GM12892 (cell line): ENCODE data around the gene IFNL2.

Experiments used
- DNase-seq: peaks from one replicate; pipeline ENCODE4 v3.0.0; 2011; ENCODE audit not compliant: insufficient read length
- FAIRE-seq: peaks from 2 replicates; lab custom pipeline; 2011; peaks lifted over from hg19 to GRCh38; lab: Jason Lieb, UNC
- POLR2A ChIP-seq: IDR thresholded peaks from 2 replicates; pipeline ENCODE4 v1.6.1; 2011; ENCODE audit warnings: low read depth, low read length, control low read depth
- POLR2AphosphoS5 ChIP-seq: IDR thresholded peaks from 2 replicates; pipeline ENCODE4 v1.6.1; 2011; ENCODE audit warnings: low read depth, low read length, control low read depth
- TAF1 ChIP-seq: IDR thresholded peaks from 2 replicates; pipeline ENCODE4 v1.6.1; 2011; ENCODE audit warnings: low read depth, mild to moderate bottlenecking, control low read depth, low read length, borderline replicate concordance

Gene IFNL2

DNA sequence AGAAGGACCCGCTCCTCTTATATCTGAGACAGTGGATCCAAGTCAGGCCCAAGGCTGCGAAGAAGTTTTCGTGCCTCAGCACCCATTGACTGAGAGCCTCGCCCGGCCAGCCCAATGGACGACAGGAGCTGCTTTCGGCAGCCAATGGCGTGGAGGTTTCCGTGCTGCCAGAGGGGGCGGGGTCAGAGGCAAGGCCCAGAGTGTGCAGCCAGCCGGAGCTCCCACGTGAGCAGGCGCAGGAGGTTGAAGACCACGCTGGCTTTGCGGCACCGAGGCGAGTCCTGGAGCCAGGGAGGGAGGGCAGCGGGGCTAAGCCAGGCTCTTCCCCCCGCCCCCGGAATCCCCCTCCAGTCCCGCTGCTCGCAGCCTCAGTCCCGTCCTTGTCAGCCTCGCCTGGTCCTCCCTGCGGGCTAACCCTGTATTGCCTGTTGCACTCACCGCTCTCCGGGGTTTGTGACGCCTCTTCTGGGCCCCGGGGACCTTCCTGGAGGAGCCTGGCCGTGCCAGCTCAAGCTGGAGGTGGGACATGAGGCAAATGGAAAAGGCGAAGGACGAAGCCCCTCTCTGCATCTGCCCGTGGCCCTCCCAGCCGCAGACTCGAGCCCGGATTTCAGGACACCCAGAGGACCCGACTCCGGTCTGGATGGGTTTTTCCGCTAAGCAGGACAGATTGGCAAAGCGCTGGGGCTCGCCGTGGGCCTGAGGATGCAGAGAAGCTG, 21.1 kb upstream of the IFNL2 start:
- no peak for FAIRE-seq
- no peak for DNase-seq
- no peak for TF ChIP-seq TAF1
- no peak for TF ChIP-seq POLR2AphosphoS5
- TF ChIP-seq POLR2A = no peak

DNA sequence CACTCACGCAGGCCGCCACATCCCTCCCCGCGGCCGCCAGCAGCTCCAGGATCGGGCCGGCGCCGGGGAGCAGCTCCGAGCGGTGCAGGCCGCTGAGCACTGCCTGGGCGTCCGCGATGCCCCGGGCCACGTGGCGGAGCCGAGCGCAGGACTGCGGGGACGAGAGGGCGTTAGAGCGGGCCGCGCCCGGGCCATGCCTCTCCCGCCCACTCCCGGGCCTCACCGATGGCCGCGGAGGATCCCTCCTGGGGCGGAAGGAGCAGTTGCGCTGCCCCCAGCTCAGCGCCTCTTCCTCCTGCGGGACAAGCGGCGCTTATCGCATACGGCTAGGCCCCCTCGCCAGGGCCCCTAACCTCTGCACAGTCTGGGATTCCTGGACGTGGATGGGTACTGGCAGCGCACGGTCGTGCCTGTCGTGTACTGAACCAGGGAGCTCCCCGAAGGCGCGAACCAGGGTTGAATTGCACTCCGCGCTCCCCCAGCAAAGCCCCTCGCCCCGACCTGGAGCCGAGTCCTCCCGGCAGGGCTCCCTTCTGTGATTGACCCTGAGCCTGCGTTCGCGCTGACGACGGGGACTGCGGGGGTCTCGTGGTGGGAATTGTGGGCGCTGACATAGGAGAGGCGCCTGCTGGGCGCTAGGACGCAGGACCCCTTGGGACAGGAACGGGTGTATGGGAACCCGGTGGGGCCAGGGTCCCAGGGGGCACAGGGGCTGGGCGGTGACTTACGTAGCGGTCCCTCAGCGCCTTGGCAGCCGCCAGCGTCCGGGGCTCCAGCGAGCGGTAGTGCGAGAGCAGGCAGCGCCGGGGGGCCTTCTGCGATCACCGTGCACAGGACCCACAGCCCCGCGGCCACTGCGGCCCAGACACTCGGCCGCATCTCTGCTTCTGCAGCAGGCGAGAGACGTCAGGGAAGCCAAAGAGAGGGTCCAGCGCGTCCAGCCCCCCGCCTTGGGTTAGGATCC, 20.2 kb upstream of the IFNL2 start:
- TF ChIP-seq TAF1 (no peak), POLR2A (no peak), POLR2AphosphoS5 (no peak)
- no peak for DNase-seq
- FAIRE-seq = no peak

DNA sequence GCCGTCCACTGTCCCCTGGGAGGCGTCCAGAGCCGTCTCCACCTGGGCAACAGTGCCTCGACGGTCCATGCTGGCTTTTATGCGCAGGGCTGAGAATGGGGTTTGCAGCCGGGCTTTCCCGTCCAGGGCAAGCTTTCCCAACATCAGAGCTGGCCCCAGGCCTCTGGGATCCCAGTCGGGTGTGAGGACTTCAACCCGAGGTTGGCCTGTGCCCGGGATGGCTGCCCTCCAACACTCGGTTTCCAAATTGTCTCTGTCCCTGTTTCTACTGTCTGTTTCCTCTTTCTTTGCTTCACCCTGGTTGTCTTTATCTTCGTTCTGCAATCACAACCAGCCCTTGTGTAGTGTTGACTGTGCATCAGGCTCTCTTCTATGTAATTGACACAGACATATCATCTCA, 19.4 kb upstream of the IFNL2 start, which contains the start of gene IFNL4:
IFNL4 (minus strand) TSS at position 51 of the 400 bp plus-strand sequence.
- FAIRE-seq = no peak
- no peak for DNase-seq
- no peak for TF ChIP-seq TAF1

DNA sequence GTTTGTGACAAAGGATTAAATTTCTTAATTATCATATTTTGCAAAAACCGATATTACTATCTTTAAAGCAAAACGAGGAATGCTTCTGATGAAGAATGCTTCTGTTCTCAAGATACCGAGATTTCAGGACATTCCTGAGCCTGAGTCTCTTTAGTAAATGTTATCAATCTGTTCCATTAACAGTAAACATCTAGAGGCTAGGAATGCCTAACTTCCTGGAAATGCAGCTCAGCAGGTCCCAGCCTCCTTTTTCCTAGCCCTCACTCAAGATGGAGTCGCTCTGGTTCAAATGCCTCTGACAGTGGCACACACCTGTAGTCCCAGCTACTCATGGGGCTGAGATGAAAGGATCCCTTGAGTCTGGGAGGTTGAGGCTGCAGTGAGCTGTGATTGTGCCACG, 17.1 kb upstream of the IFNL2 start:
- no peak for FAIRE-seq
- DNase-seq = no peak
- TF ChIP-seq POLR2A = no peak
- no peak for TF ChIP-seq POLR2AphosphoS5
- no peak for TF ChIP-seq TAF1

DNA sequence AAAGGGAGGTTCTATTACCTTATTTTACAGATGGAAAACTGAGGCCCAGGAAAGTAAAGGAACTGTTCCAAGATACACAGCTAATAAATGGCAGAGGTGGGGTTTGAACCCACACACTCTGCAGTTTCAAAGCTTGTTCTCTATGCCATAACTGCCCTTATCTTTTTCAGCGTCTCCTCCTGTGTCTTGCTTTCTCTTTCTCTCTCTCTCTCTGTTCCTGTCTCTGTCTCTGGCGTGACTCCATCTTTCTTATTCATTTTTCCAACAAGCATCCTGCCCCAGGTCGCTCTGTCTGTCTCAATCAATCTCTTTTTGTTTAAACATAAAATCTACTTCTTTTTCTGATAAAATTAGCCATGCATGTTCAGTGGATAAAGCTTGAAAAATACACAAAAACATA, 16.4 kb upstream of the IFNL2 start:
- DNase-seq (no peak), FAIRE-seq (no peak)
- TF ChIP-seq TAF1 = no peak

DNA sequence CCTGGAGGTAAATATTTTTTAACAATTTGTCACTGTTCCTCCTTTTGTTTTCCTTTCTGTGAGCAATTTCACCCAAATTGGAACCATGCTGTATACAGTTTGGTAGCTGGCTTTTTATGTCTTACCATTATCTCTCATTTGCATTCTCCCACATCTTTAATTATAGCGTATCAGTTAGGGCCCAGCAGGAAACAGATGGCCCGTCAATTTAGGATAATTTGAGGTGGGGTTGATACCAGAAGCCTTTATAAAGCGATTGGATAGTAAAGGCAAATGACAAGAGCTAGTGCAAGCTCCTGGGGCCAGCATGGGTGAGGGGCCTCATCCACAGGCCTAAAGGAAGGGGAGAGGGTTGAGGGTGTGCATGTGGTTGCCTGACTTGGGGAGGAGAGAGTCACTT, 15.7 kb upstream of the IFNL2 start:
- DNase-seq (no peak), FAIRE-seq (no peak)
- TF ChIP-seq POLR2AphosphoS5 (no peak), POLR2A (no peak), TAF1 (no peak)

DNA sequence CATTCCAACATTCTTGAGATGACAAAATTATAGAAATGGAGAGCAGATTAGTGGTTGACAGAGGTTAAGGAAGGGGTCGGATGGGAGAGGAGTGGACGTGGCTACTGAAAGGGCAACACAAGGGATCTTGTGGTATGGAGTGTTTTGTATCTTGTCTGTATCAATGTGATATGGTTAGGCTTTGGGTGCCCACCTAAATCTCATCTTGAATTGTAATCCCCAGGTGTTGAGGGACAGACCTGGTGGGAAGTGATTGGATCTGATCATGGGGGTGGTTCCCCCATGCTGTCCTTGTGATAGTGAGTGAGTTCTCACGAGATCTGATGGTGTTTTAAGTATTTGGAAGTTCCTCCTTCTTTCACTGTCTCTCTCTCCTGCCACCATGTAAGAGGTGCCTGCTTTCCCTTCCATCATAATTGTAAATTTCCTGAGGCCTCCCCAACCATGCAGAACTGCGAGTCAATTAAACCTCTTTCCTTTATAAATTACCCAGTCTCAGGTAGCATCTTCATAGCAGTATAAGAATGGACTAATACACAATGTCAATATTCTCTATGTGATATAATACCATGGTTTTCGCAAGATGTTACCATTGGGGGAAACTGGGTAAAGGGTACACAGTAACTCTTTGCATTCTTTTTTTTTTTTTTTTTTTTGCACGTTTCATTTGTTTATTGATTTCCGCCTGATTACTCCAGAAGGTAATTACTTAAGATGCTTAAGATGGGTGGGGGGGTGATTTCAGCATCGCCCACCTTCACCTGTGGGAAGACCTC, 14.6 kb upstream of the IFNL2 start:
- no peak for FAIRE-seq
- DNase-seq = no peak
- TF ChIP-seq TAF1 (no peak), POLR2AphosphoS5 (no peak), POLR2A (no peak)

DNA sequence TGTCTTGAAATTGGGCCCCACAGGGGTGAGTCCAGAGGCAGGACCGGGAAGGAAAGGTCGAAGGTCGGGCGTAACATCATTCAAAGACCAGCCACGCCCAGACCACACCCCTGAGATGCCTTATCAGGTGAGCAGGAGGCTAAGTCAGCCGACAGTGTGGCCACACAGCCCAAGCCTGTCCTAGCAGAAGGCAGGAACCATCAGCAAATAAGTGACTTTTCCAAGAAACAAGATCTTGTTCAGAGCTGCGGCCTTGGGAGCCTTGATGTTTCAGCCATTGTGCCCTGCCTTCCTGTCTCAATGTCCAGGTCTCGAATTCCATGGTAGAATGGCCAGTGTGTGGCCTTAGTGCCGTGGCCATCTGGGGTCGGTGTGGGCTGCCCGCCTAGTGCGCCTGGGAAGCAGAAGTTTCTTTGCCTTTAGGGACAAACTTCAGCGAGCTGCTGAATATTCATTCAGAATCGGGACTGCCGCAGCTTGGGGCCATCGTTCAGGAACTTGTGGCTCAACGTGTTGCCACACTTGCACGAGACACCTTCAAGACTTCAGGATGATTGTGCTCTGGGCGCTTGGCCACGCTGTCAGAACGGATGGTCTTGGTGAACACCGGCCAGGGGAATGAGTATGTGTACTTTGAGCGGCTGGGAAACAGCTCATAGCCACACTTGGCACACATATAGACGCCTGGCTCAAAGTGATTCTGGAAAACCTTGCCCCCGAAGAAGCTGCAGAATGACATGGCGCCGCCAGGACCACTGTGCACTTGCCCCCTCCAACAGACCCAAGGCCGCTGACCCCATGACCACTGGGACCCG, 13.5 kb upstream of the IFNL2 start:
- FAIRE-seq (no peak), DNase-seq (no peak)
- TF ChIP-seq POLR2AphosphoS5 (no peak), TAF1 (no peak), POLR2A (no peak)

DNA sequence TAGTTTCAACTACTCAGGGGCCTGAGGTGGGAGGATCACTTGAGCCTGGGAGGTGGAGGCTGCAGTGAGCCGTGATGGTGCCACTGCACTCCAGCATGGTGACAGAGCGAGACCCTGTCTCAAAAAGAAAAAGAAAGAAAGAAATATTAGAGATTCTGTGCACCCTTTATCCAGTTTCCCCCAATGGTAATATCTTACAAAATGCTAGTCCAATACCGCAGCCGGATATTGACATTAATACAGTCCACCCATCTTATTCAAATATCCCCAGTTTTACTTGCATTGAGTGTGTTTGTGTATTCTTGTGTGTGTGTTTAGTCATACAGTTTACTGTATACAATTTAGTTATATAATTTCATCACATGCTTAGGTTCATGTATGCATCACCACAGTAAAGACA, 11.0 kb upstream of the IFNL2 start:
- TF ChIP-seq POLR2AphosphoS5 (no peak), TAF1 (no peak), POLR2A (no peak)
- FAIRE-seq (no peak), DNase-seq (no peak)

DNA sequence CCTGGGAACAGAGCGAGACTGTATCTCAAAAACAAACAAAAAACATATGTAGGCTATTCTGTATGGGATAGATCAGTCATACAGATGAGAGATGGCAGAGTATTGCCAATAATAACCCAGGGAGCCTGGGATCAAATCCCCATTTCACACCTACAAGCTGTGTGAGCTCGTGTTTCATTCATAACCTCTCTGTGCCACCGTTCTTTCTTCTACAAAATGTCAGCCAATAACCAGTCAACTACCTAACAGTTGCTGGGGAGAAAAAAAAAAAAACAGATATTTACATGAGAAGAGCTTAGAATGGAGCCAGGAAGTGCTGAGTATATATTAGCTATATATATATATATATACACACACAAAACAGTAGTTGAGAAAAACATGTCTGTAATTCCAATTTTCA, 6.5 kb upstream of the IFNL2 start:
- DNase-seq (no peak), FAIRE-seq (no peak)
- no peak for TF ChIP-seq POLR2AphosphoS5
- TF ChIP-seq POLR2A = no peak
- no peak for TF ChIP-seq TAF1

DNA sequence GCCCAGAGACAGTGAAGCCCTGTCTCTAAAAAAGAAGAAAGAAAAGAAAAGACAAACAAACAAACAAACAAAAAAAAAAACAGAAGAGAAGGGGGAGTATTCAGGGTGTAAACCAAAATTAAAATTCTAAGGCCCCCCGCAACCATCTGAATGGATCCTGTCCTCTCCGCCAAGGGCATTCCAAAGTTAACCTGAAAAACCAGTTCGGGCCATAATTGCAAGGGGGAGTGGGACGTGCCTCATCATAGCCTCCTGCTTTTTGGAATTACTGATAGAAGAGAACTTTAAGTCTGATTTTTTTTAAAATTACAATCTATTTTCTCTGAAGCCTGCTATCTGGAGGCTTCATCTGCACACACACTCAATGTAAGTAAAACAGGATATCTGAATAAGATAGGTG, 5.7 kb upstream of the IFNL2 start:
- DNase-seq (no peak), FAIRE-seq (no peak)
- no peak for TF ChIP-seq TAF1
- TF ChIP-seq POLR2A = no peak
- no peak for TF ChIP-seq POLR2AphosphoS5
